ENCODE measurements around the gene DLG2. TPM values are rescaled to one million over a fixed set of nuclear protein-coding genes. Genes with fewer than 3 reads are reported as not detected.
"Not testable (repeated sequence)": the region's sequence is repeated elsewhere in the genome, so short reads cannot be mapped to it uniquely, and the experiment has no call there.

DLG2 gene
- total RNA-seq, 2 experiments from 2014 or later: 1.3 to 1.7 TPM

GRCh38 chr11:85459304-85459703, 167.8 kb downstream of the DLG2 start:
- Mint-ChIP-seq H3K9me3 (peaks cover 18% of the 10 kb centered on the region), H3K4me1 (no peaks in the 10 kb centered on the region), H3K36me3 (ENCODE audit: low read depth) (no peaks in the 10 kb centered on the region), H3K27me3 (no peaks in the 10 kb centered on the region), H3K27ac (no peak overlapping the region), H3K4me3 (no peak overlapping the region)
- no peak for DNase-seq
- CTCF ChIA-PET: no interaction called here
- POLR2A ChIA-PET: no interaction called here

- Mint-ChIP-seq H3K27me3 (no peaks in the 10 kb centered on the region), H3K4me1 (no peaks in the 10 kb centered on the region), H3K27ac (no peak overlapping the region), H3K9me3 (no peaks in the 10 kb centered on the region), H3K36me3 (ENCODE audit: low read depth) (no peaks in the 10 kb centered on the region), H3K4me3 (no peak overlapping the region)
- ChIA-PET POLR2A (no interaction called here), CTCF (no interaction called here)
- no peak for DNase-seq
These were observed 182.7 kb downstream of the DLG2 start for GRCh38 chr11:85444479-85444878.

GRCh38 chr11:85440273-85440672, 186.9 kb downstream of the DLG2 start:
- Mint-ChIP-seq H3K4me3 (no peak overlapping the region), H3K9me3 (peaks cover 3% of the 10 kb centered on the region), H3K27ac (no peak overlapping the region), H3K4me1 (no peaks in the 10 kb centered on the region), H3K27me3 (no peaks in the 10 kb centered on the region), H3K36me3 (ENCODE audit: low read depth) (no peaks in the 10 kb centered on the region)
- ChIA-PET POLR2A (no interaction called here), CTCF (no interaction called here)
- DNase-seq: no peak

- H3K4me1 Mint-ChIP-seq: no peaks in the 10 kb centered on the region
- POLR2A ChIA-PET: no interaction called here
These were observed 188.8 kb downstream of the DLG2 start for GRCh38 chr11:85438328-85438727.

GRCh38 chr11:85431319-85431718, 195.8 kb downstream of the DLG2 start:
- ChIA-PET CTCF (no interaction called here), POLR2A (no interaction called here)
- Mint-ChIP-seq H3K9me3 (peaks cover 27% of the 10 kb centered on the region), H3K4me3 (no peak overlapping the region), H3K36me3 (ENCODE audit: low read depth) (no peaks in the 10 kb centered on the region), H3K27me3 (no peaks in the 10 kb centered on the region), H3K27ac (no peak overlapping the region), H3K4me1 (no peaks in the 10 kb centered on the region)
- no peak for DNase-seq

More at GRCh38 chr11:85438328-85438727, 188.8 kb downstream of the DLG2 start:
- DNase-seq: no peak
- Mint-ChIP-seq H3K27me3 (no peaks in the 10 kb centered on the region), H3K9me3 (peaks cover 13% of the 10 kb centered on the region), H3K4me3 (no peak overlapping the region), H3K27ac (no peak overlapping the region), H3K36me3 (ENCODE audit: low read depth) (no peaks in the 10 kb centered on the region)
- CTCF ChIA-PET: no interaction called here

DNA sequence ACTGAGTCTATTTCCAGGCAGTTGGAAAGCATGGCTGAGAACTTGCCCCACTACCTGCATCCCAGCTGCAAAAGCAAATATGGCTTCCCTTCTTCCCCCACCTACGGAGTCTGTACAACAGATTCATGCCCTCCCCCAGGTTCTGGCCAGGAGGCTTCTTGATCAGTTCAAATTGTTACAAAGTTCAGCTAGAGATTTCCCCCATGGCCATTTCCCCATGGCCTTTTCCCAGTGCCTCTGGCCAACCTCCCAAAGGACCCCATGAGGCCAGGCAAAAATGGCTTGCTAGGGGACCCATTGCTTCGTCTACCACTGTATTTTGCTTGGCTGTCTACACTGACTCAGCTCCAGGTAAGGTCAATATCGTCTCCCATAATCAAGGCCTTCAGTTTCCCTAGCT, 203.3 kb downstream of the DLG2 start:
- CTCF ChIA-PET: no interaction called here
- Mint-ChIP-seq H3K9me3 (peaks cover 24% of the 10 kb centered on the region), H3K27ac (no peak overlapping the region), H3K4me3 (no peak overlapping the region), H3K36me3 (ENCODE audit: low read depth) (no peaks in the 10 kb centered on the region), H3K27me3 (no peaks in the 10 kb centered on the region), H3K4me1 (no peaks in the 10 kb centered on the region)
- DNase-seq: no peak
- POLR2A ChIA-PET: no interaction called here

GRCh38 chr11:85423316-85423715, 203.8 kb downstream of the DLG2 start:
- no peaks in the 10 kb centered on the region for H3K27me3 Mint-ChIP-seq
- no peaks in the 10 kb centered on the region for H3K36me3 Mint-ChIP-seq (ENCODE audit: low read depth)
- no peak overlapping the region for H3K4me3 Mint-ChIP-seq
- H3K27ac Mint-ChIP-seq: no peak overlapping the region
- peaks cover 21% of the 10 kb centered on the region for H3K9me3 Mint-ChIP-seq
- H3K4me1 Mint-ChIP-seq: no peaks in the 10 kb centered on the region
- DNase-seq: no peak
- CTCF ChIA-PET: no interaction called here
- POLR2A ChIA-PET: no interaction called here

GRCh38 chr11:85414175-85414574, 213.0 kb downstream of the DLG2 start:
- no peak for DNase-seq
- ChIA-PET CTCF (no interaction called here), POLR2A (no interaction called here)
- no peaks in the 10 kb centered on the region for H3K36me3 Mint-ChIP-seq (ENCODE audit: low read depth)
- peaks cover 23% of the 10 kb centered on the region for H3K9me3 Mint-ChIP-seq
- H3K4me1 Mint-ChIP-seq: no peaks in the 10 kb centered on the region
- H3K27me3 Mint-ChIP-seq: no peaks in the 10 kb centered on the region
- H3K4me3 Mint-ChIP-seq: no peak overlapping the region
- no peak overlapping the region for H3K27ac Mint-ChIP-seq

GRCh38 chr11:85407648-85408047, 219.5 kb downstream of the DLG2 start:
- CTCF ChIA-PET: no interaction called here
- Mint-ChIP-seq H3K4me1 (no peaks in the 10 kb centered on the region), H3K9me3 (peaks cover 9% of the 10 kb centered on the region), H3K4me3 (no peak overlapping the region), H3K27me3 (no peaks in the 10 kb centered on the region), H3K36me3 (ENCODE audit: low read depth) (no peaks in the 10 kb centered on the region), H3K27ac (no peak overlapping the region)
- POLR2A ChIA-PET: no interaction called here
- DNase-seq: no peak

- POLR2A ChIA-PET: no interaction called here
- no peak for DNase-seq
- H3K36me3 Mint-ChIP-seq (ENCODE audit: low read depth): no peaks in the 10 kb centered on the region
- H3K4me1 Mint-ChIP-seq: no peaks in the 10 kb centered on the region
- H3K9me3 Mint-ChIP-seq: peaks cover 9% of the 10 kb centered on the region
- H3K27ac Mint-ChIP-seq: no peak overlapping the region
- H3K4me3 Mint-ChIP-seq: no peak overlapping the region
- H3K27me3 Mint-ChIP-seq: no peaks in the 10 kb centered on the region
- CTCF ChIA-PET: no interaction called here
These were observed 220.3 kb downstream of the DLG2 start for GRCh38 chr11:85406841-85407240.

DNA sequence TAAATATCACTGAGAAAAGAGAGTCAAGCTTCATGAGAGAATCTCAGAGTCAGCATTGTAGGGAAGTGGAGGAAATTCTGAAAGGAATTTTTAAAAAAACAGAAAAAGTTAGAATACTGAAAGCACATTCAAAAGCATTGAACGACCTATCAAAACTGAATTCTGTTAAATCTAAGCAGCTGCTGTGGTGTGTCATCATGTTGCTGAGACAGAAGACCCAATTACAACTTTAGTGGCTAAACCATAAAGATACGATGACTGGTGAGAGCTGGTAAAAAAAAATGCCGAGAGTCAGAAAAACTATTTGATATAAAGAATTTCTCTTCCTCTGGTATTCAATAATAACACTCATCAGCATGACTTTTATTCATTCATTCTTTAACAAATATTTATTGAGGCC, 220.8 kb downstream of the DLG2 start:
- H3K27me3 Mint-ChIP-seq: no peaks in the 10 kb centered on the region

DNA sequence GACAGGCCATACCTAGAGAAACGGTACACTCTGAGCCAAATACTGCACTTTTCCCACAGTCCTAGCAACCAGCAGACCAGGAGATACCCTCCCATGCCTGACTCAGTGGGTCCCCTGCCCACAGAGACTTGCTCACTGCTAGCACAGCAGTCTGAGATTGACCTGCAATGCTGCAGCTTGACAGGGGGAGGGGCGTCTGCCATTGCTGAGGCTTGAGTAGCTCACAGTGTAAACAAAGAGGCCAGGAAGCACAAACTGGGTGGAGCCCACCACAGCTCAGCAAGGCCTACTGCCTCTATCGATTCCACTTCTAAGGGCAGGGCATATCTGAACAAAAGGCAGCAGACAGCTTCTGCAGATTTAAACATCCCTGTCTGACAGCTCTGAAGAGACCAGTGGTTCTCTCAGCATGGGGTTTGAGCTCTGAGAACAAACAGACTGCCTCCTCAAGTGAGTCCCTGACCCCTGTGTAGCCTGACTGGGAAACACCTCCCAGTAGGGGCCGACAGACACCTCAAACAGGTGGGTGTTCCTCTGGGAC, 231.6 kb downstream of the DLG2 start:
- peaks cover 15% of the 10 kb centered on the region for H3K9me3 Mint-ChIP-seq
- CTCF ChIA-PET, H3K27ac Mint-ChIP-seq: not testable (repeated sequence)

More for the DNA sequence above, 220.8 kb downstream of the DLG2 start:
- ChIA-PET POLR2A (no interaction called here), CTCF (no interaction called here)
- Mint-ChIP-seq H3K27ac (no peak overlapping the region), H3K4me1 (no peaks in the 10 kb centered on the region), H3K4me3 (no peak overlapping the region), H3K36me3 (ENCODE audit: low read depth) (no peaks in the 10 kb centered on the region), H3K9me3 (peaks cover 12% of the 10 kb centered on the region)
- no peak for DNase-seq

GRCh38 chr11:85394283-85394682, 232.9 kb downstream of the DLG2 start:
- H3K36me3 Mint-ChIP-seq (ENCODE audit: low read depth): no peaks in the 10 kb centered on the region
- POLR2A ChIA-PET: no interaction called here
- H3K4me3 Mint-ChIP-seq: no peak overlapping the region
- H3K27ac Mint-ChIP-seq: no peak overlapping the region
- peaks cover 19% of the 10 kb centered on the region for H3K9me3 Mint-ChIP-seq
- H3K4me1 Mint-ChIP-seq: no peaks in the 10 kb centered on the region
- CTCF ChIA-PET: no interaction called here
- H3K27me3 Mint-ChIP-seq: no peaks in the 10 kb centered on the region
- no peak for DNase-seq

More for the DNA sequence above, 231.6 kb downstream of the DLG2 start:
- H3K4me3 Mint-ChIP-seq; POLR2A ChIA-PET; DNase-seq; H3K27me3 Mint-ChIP-seq; H3K4me1 Mint-ChIP-seq; H3K36me3 Mint-ChIP-seq (ENCODE audit: low read depth): not testable (repeated sequence)

DNA sequence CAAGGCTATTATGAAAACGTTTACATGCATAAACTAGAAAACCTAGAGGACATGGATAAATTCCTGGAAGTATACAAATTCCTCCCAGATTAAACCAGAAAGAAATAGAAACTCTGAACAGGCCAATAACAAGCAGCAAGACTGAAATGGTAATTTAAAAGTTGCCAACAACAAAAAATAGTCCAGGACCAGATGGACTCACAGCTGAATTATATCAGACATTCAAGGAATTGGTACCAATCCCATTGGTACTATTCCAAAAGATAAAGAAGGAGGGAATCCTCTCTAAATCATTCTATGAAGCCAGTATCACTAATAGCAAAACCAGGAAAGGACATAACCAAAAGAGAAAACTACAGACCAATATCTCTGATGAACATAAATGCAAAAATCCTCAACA, 236.0 kb downstream of the DLG2 start:
- Mint-ChIP-seq H3K27me3 (no peaks in the 10 kb centered on the region), H3K4me1 (no peaks in the 10 kb centered on the region), H3K9me3 (peaks cover 9% of the 10 kb centered on the region), H3K36me3 (ENCODE audit: low read depth) (no peaks in the 10 kb centered on the region), H3K27ac (no peak overlapping the region), H3K4me3 (no peak overlapping the region)
- CTCF ChIA-PET: no interaction called here
- POLR2A ChIA-PET: no interaction called here
- DNase-seq: no peak

GRCh38 chr11:85385547-85385946, 241.6 kb downstream of the DLG2 start:
- peaks cover 16% of the 10 kb centered on the region for H3K9me3 Mint-ChIP-seq
- POLR2A ChIA-PET: no interaction called here
- no peak overlapping the region for H3K4me3 Mint-ChIP-seq
- no peaks in the 10 kb centered on the region for H3K27me3 Mint-ChIP-seq
- CTCF ChIA-PET: no interaction called here
- no peak for DNase-seq
- H3K4me1 Mint-ChIP-seq: no peaks in the 10 kb centered on the region
- H3K27ac Mint-ChIP-seq: no peak overlapping the region
- H3K36me3 Mint-ChIP-seq (ENCODE audit: low read depth): no peaks in the 10 kb centered on the region

Data from activated CD4-positive, alpha-beta memory T cell treated with anti-CD3 and anti-CD28 coated beads, Interleukin-2, amount 10 ng/mL, durations not matched to agents 7 days and 5 days (primary cell).